Transverse colon (tissue), 4 donors: ENCODE measurements around the gene PCDHGB3. TPM values are rescaled to one million over a fixed set of nuclear protein-coding genes. Genes with fewer than 3 reads are reported as not detected.
A peak's percentile ranks its signal among the peaks of the same experiment; 100 is the strongest.

Experiments used
- DNase-seq: peaks from one replicate; pipeline ENCODE4 v3.0.0-alpha.2; 2019
- H3K27ac ChIP-seq, 4 donors: fragments of 200-600 bp; sonication (generic); 2 replicates each; pipeline ENCODE4 v1.5.1; 2016 to 2018; ENCODE audit warnings: inconsistent platforms in 4 of 4
- H3K27me3 ChIP-seq: fragments of 200-600 bp; sonication (generic); 2 replicates; pipeline ENCODE4 v1.5.1; 2017; ENCODE audit warnings: inconsistent platforms
- H3K36me3 ChIP-seq, 4 donors: fragments of 200-600 bp; sonication (generic); 2 replicates each; pipeline ENCODE4 v1.5.1; 2017 to 2019; ENCODE audit warnings: inconsistent platforms in 4 of 4
- H3K4me1 ChIP-seq, 4 donors: fragments of 200-600 bp; sonication (generic); 2 replicates each; pipeline ENCODE4 v1.5.1; 2017 to 2020; ENCODE audit warnings: inconsistent platforms in 4 of 4
- H3K4me3 ChIP-seq, 4 donors: fragments of 200-600 bp; sonication (generic); 1 replicate in 1 of 4; 2 replicates in 3 of 4; pipeline versions ENCODE4 v1.5.1 to v1.6.1; 2017 to 2019; ENCODE audit warnings: inconsistent platforms in 4 of 4
- H3K9me3 ChIP-seq, 2 donors: fragments of 200-600 bp; sonication (generic); 2 replicates each; pipeline ENCODE4 v1.5.1; 2017 to 2019; ENCODE audit warnings: inconsistent platforms in 2 of 2
- CTCF ChIP-seq, 5 experiments: fragments of 200-600 bp in 3 of 5; fragments of 450-650 bp in 2 of 5; sonication (generic) in 3 of 5; IDR thresholded peaks; 1 replicate in 2 of 5; 2 replicates in 3 of 5; pipeline ENCODE4 v1.5.1; 2016 to 2017; ENCODE audit warnings: antibody characterized with exemption in 5 of 5, inconsistent platforms in 3 of 5, mild to moderate bottlenecking in 2 of 5, moderate library complexity in 1 of 5
- EP300 ChIP-seq: sonication (generic); formaldehyde crosslinking; IDR thresholded peaks from one replicate; pipeline ENCODE4 v1.6.1; 2017; ENCODE audit warnings: antibody characterized with exemption, low read depth
- POLR2A ChIP-seq: fragments of 450-650 bp; IDR thresholded peaks from one replicate; pipeline ENCODE4 v1.6.1; 2016; ENCODE audit warnings: antibody characterized with exemption, mild to moderate bottlenecking, moderate library complexity
- POLR2AphosphoS5 ChIP-seq, 3 donors: sonication (generic); formaldehyde crosslinking; IDR thresholded peaks; one replicate each; pipeline ENCODE4 v1.6.1; 2016; ENCODE audit warnings: antibody characterized with exemption in 3 of 3
- WGBS, 2 donors: methylation state at CpG; one replicate each; pipeline ENCODE4 v1.1.5; 2018; ENCODE audit warnings: low coverage in 1 of 2; 5-methylcytosine and 5-hydroxymethylcytosine counted together
- in situ Hi-C, 4 donors: fragments of 200-750 bp; cut with MboI; loops; one replicate each; pipeline versions ENCODE4 v1.15.0 to v1.15.1; 2017; ENCODE audit warnings: low sequenced_read_pairs in 3 of 4, low pct_ligation_motif_present in 1 of 4, low pct_unique_long_range_greater_than_20kb in 1 of 4
- intact Hi-C: fragments of 100-400 bp; cut with DNase I; formaldehyde crosslinking; loops from one replicate; pipeline ENCODE4 v1.15.1; 2023; ENCODE audit warnings: low total_unique reads
- total RNA-seq, 4 donors: library from RNA; depleted of rRNA; stranded (reverse); fragments of >200 nt; gene quantifications; one replicate each; pipeline ENCODE4 v1.1.0, GENCODE V29; 2016

The PCDHGB3 gene
- total RNA-seq, 4 donors from 2014 or later: 1.4 to 3.8 (median 2.6) TPM

DNA sequence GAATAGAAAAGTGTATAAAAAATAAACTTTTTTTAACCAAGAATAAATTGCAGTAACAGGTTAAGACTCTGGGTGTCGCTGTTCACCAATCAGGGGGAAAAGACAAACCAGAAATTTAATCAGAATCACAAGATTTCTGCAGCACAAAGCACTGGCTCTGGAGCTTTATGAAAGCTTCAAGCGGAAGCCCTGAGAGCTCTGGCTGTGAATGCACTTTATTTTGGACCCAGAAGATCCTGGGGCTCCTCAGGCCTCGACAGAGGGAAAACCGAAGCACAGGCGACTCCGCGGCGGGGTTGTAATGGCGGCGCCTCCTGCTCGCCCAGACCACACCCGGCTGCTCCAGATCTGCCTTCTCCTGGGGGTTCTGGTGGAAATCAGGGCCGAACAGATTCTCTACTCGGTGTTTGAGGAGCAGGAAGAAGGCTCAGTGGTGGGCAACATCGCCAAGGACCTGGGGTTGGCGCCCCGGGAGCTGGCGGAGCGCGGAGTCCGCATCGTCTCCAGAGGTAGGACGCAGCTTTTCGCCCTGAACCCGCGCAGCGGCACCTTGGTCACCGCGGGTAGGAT is 15.1 kb upstream of the PCDHGB3 start, which contains the start of gene PCDHGA4:
Gene PCDHGA4, plus strand, starts transcription at position 122 of the 570 bp plus-strand sequence. Its CDS starts 87 bp downstream, at position 209.
- in situ Hi-C loops (loop anchor here in 1 of 4 donors (25.0 kb wide), 1 partner anchor 207 kb away; no protein-coding TSS in a partner anchor), intact Hi-C loops (no loop called here)
- Histone ChIP-seq H3K27me3 (peaks cover 15% of the 10 kb centered on the region), H3K9me3 (peaks cover 40 to 76% of the 10 kb centered on the region in 2 donors), H3K4me1 (no peaks in the 10 kb centered on the region), H3K36me3 (no peaks in the 10 kb centered on the region), H3K4me3 (peak within 1 kb of the TSS in 1 of 4 donors; percentile 29), H3K27ac (no peak within 1 kb of the TSS)
- no peak for TF ChIP-seq EP300
- no peak for TF ChIP-seq POLR2AphosphoS5 (IDR thresholded peaks at IDR 0.05)
- TF ChIP-seq POLR2A: no peak
- peak in 3 of 5 experiments; percentile 16 to 27 (median 23) for TF ChIP-seq CTCF (IDR thresholded peaks at IDR 0.05)
- whole genome bisulfite sequencing, 2 donors: 26 to 44% methylated on average over 2 to 29 of the region's 29 CpGs
- no peak for DNase-seq

GRCh38 chr5:141355641-141356040 is 14.4 kb upstream of the PCDHGB3 start:
- 77 to 85% methylated on average over 20 to 24 of the region's 24 CpGs for WGBS, 2 donors
- Histone ChIP-seq H3K4me1 (no peaks in the 10 kb centered on the region), H3K36me3 (no peaks in the 10 kb centered on the region), H3K4me3 (no peak overlapping the region), H3K27me3 (peaks cover 18% of the 10 kb centered on the region), H3K9me3 (peaks cover 43 to 77% of the 10 kb centered on the region in 2 donors), H3K27ac (no peak overlapping the region)
- in situ Hi-C loops (loop anchor here in 1 of 4 donors (25.0 kb wide), 1 partner anchor 207 kb away; no protein-coding TSS in a partner anchor), intact Hi-C loops (no loop called here)
- no peak for DNase-seq
- TF ChIP-seq POLR2A (no peak), EP300 (no peak), POLR2AphosphoS5 (IDR thresholded peaks at IDR 0.05) (no peak), CTCF (IDR thresholded peaks at IDR 0.05) (no peak)

DNA sequence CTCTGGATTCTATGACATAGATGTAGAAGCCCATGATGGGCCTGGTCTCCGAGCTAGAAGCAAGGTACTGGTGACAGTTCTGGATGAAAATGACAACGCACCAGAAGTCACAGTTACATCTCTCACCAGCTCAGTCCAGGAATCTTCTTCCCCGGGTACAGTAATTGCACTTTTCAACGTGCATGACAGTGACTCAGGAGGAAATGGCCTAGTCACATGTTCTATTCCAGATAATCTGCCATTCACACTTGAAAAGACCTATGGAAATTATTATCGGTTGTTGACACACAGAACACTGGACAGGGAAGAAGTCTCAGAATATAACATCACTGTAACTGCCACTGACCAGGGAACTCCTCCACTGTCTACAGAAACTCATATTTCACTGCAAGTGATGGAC is 13.9 kb upstream of the PCDHGB3 start:
- H3K9me3 ChIP-seq: peaks cover 42 to 79% of the 10 kb centered on the region in 2 donors
- TF ChIP-seq CTCF (IDR thresholded peaks at IDR 0.05) (no peak), EP300 (no peak), POLR2A (no peak), POLR2AphosphoS5 (IDR thresholded peaks at IDR 0.05) (no peak)
- 75 to 76% methylated on average over 5 of the region's 5 CpGs for WGBS, 2 donors
- intact Hi-C loops (no loop called here), in situ Hi-C loops (loop anchor here in 1 of 4 donors (25.0 kb wide), 1 partner anchor 206 kb away; no protein-coding TSS in a partner anchor)
- H3K4me1 ChIP-seq: no peaks in the 10 kb centered on the region
- H3K27me3 ChIP-seq: peaks cover 13% of the 10 kb centered on the region
- H3K4me3 ChIP-seq: no peak overlapping the region
- no peaks in the 10 kb centered on the region for H3K36me3 ChIP-seq
- no peak overlapping the region for H3K27ac ChIP-seq
- DNase-seq: no peak

DNA sequence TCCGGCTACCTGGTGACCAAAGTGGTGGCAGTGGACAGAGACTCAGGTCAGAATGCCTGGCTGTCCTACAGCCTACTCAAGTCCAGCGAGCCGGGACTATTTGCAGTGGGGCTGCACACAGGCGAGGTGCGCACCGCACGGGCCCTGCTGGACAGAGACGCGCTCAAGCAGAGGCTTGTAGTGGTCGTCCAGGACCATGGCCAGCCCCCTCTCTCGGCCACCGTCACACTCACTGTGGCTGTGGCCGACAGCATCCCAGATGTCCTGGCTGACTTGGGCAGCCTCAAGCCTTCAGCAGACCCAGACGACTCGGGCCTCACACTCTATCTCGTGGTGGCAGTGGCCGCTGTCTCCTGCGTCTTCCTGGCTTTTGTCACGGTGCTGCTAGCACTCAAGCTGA is 13.1 kb upstream of the PCDHGB3 start:
- TF ChIP-seq CTCF (IDR thresholded peaks at IDR 0.05): no peak
- TF ChIP-seq EP300: no peak
- TF ChIP-seq POLR2A: no peak
- no peak for TF ChIP-seq POLR2AphosphoS5 (IDR thresholded peaks at IDR 0.05)
- intact Hi-C loops: no loop called here
- 74% methylated on average over 17 of the region's 19 CpGs; no CpG with 5 or more reads in 1 of the 2 donors for WGBS, 2 donors
- Histone ChIP-seq H3K36me3 (no peaks in the 10 kb centered on the region), H3K27me3 (peaks cover 10% of the 10 kb centered on the region), H3K4me3 (no peak overlapping the region), H3K4me1 (no peaks in the 10 kb centered on the region), H3K9me3 (peaks cover 41 to 79% of the 10 kb centered on the region in 2 donors), H3K27ac (no peak overlapping the region)
- in situ Hi-C loops: loop anchor here in 1 of 4 donors (25.0 kb wide), 1 partner anchor 205 kb away; no protein-coding TSS in a partner anchor
- no peak for DNase-seq
